HCT116 (cell line): ENCODE measurements around the gene CNTNAP2. TPM values are rescaled to one million over a fixed set of nuclear protein-coding genes. Genes with fewer than 3 reads are reported as not detected.

Source experiments
- ATAC-seq: fragments of 200-7000 bp; cut with Tn5 transposase; 2 replicates; pipeline ENCODE4 v1.9.1; 2020; ENCODE audit warnings: mild to moderate bottlenecking, moderate library complexity
- BruUV-seq: library from RNA; stranded (reverse); fragments of 400-500 nt; replicated peaks from 2 replicates; lab custom pipeline; 2021; lab: Mats Ljungman, UMichigan
- CTCF ChIA-PET: fragments of 300-600 bp; sonication (Branson Sonifier 250); formaldehyde crosslinking; loops from one replicate; lab custom pipeline; 2021; ENCODE audit warnings: antibody characterized with exemption; lab: Charles Lee
- POLR2A ChIA-PET: fragments of 300-600, 350-600 bp; sonication (Branson Sonifier 250); formaldehyde crosslinking; loops from one replicate; lab custom pipeline; 2021; ENCODE audit warnings: antibody characterized with exemption; lab: Charles Lee
- RAD21 ChIA-PET, 2 experiments: fragments of 300-600 bp; sonication (Branson Sonifier 250); formaldehyde crosslinking; loops; one replicate each; lab custom pipeline; 2023; ENCODE audit warnings: low total read pairs in 2 of 2; ENCODE audit not compliant: uncharacterized antibody in 2 of 2, unreplicated experiment in 2 of 2, low non-redundant PET in 1 of 2; lab: Charles Lee
- DNase-seq: peaks from one replicate; pipeline ENCODE4 v3.0.0-alpha.2; 2010; ENCODE audit warnings: low read depth, low spot score
- H2AFZ ChIP-seq: fragments of 200-600 bp; shearing (Covaris generic), sonication (generic); 2 replicates; pipeline ENCODE4 v1.6.1; 2017; ENCODE audit warnings: low read depth, mixed run types, mixed read lengths, antibody characterized with exemption, low read length; ENCODE audit not compliant: poor library complexity, severe bottlenecking
- H3K27ac ChIP-seq: 2 replicates; pipeline ENCODE4 v1.5.1; 2012; ENCODE audit warnings: low read depth, low read length
- H3K27me3 ChIP-seq: fragments of 200-600 bp; sonication (generic); 2 replicates; pipeline ENCODE4 v1.6.1; 2016; ENCODE audit warnings: mixed run types, low read length, mixed read lengths; ENCODE audit not compliant: insufficient read depth
- H3K36me3 ChIP-seq, 2 experiments: fragments of 200-500 bp in 1 of 2; fragments of 200-600 bp in 1 of 2; sonication (Bioruptor generic) in 1 of 2; sonication (generic) in 1 of 2; 2 replicates each; pipeline versions ENCODE4 v1.5.1 to v1.6.1; 2014 to 2016; ENCODE audit warnings: low read length in 2 of 2, inconsistent platforms in 1 of 2, mixed read lengths in 1 of 2, mixed run types in 1 of 2; ENCODE audit not compliant: insufficient read depth in 2 of 2, control insufficient read depth in 1 of 2
- H3K4me1 ChIP-seq, 2 experiments: fragments of 200-600 bp in 1 of 2; sonication (generic) in 1 of 2; 2 replicates each; pipeline versions ENCODE4 v1.5.1 to v1.6.1; 2012 to 2017; ENCODE audit warnings: low read length in 2 of 2, inconsistent platforms in 1 of 2, mild to moderate bottlenecking in 1 of 2, mixed read lengths in 1 of 2, mixed run types in 1 of 2, moderate library complexity in 1 of 2; ENCODE audit not compliant: insufficient read depth in 2 of 2, control insufficient read depth in 1 of 2
- H3K4me2 ChIP-seq: fragments of 200-600 bp; sonication (generic); 2 replicates; pipeline ENCODE4 v1.6.1; 2017; ENCODE audit warnings: mixed run types, low read length, mixed read lengths
- H3K4me3 ChIP-seq, 2 experiments: fragments of 200-600 bp in 1 of 2; sonication (generic) in 1 of 2; replicated peaks in 1 of 2; 2 replicates each; pipeline ENCODE4 v1.5.1; 2011 to 2016; ENCODE audit warnings: low read length in 2 of 2, control low read depth in 1 of 2, low read depth in 1 of 2, mild to moderate bottlenecking in 1 of 2, mixed read lengths in 1 of 2, mixed run types in 1 of 2
- H3K79me2 ChIP-seq: fragments of 200-600 bp; sonication (generic); 2 replicates; pipeline ENCODE4 v1.6.1; 2017; ENCODE audit warnings: mild to moderate bottlenecking, mixed run types, low read length, moderate library complexity, mixed read lengths; ENCODE audit not compliant: insufficient read depth
- H3K9ac ChIP-seq: fragments of 200-600 bp; sonication (generic); 2 replicates; pipeline ENCODE4 v1.6.1; 2016; ENCODE audit warnings: low read length, mixed read lengths
- H3K9me2 ChIP-seq: fragments of 200-600 bp; sonication (generic), shearing (Covaris generic); 2 replicates; pipeline ENCODE4 v1.6.1; 2017; ENCODE audit warnings: mixed run types, mild to moderate bottlenecking, moderate library complexity; ENCODE audit not compliant: insufficient read depth
- H3K9me3 ChIP-seq, 2 experiments: fragments of 200-500 bp in 1 of 2; fragments of 200-600 bp in 1 of 2; sonication (Bioruptor generic) in 1 of 2; sonication (generic) in 1 of 2; 2 replicates each; pipeline ENCODE4 v1.6.1; 2014 to 2017; ENCODE audit warnings: low read length in 2 of 2, mixed read lengths in 2 of 2, inconsistent platforms in 1 of 2, low read depth in 1 of 2, mild to moderate bottlenecking in 1 of 2, mixed run types in 1 of 2, moderate library complexity in 1 of 2; ENCODE audit not compliant: control insufficient read depth in 1 of 2, insufficient read depth in 1 of 2
- H4K20me1 ChIP-seq: fragments of 200-600 bp; sonication (generic), shearing (Covaris generic); 2 replicates; pipeline ENCODE4 v1.6.1; 2017; ENCODE audit warnings: mixed run types, mild to moderate bottlenecking, moderate library complexity; ENCODE audit not compliant: insufficient read depth
- CBX3 ChIP-seq: IDR thresholded peaks from 2 replicates; pipeline ENCODE4 v1.6.1; 2012; ENCODE audit warnings: low read depth
- CEBPB ChIP-seq: IDR thresholded peaks from 2 replicates; pipeline ENCODE4 v1.6.1; 2012; ENCODE audit warnings: low read depth
- EGR1 ChIP-seq: IDR thresholded peaks from 2 replicates; pipeline ENCODE4 v1.6.1; 2012; ENCODE audit warnings: low read depth
- ELF1 ChIP-seq: IDR thresholded peaks from 2 replicates; pipeline ENCODE4 v1.6.1; 2012; ENCODE audit warnings: low read depth, borderline replicate concordance
- EZH2phosphoT487 ChIP-seq: fragments of 200-600 bp; IDR thresholded peaks from 2 replicates; pipeline ENCODE4 v1.6.1; 2018; ENCODE audit warnings: antibody characterized with exemption, borderline replicate concordance
- POLR2A ChIP-seq: IDR thresholded peaks from 2 replicates; pipeline ENCODE4 v1.7.0; 2011; ENCODE audit warnings: borderline replicate concordance; ENCODE audit not compliant: insufficient read depth, insufficient read length; ENCODE audit errors: extremely low read depth
- POLR2AphosphoS5 ChIP-seq: IDR thresholded peaks from 2 replicates; pipeline ENCODE4 v1.6.1; 2011; ENCODE audit warnings: mild to moderate bottlenecking, low read depth, low read length, moderate library complexity
- RAD21 ChIP-seq: IDR thresholded peaks from 2 replicates; pipeline ENCODE4 v1.6.1; 2012; ENCODE audit warnings: low read depth, mild to moderate bottlenecking
- SIN3A ChIP-seq: IDR thresholded peaks from 2 replicates; pipeline ENCODE4 v1.6.1; 2012; ENCODE audit warnings: low read depth
- SP1 ChIP-seq: IDR thresholded peaks from 2 replicates; pipeline ENCODE4 v1.6.1; 2012; ENCODE audit warnings: low read depth
- TCF7L2 ChIP-seq: IDR thresholded peaks from 2 replicates; pipeline ENCODE4 v1.7.0; 2011; ENCODE audit warnings: borderline replicate concordance, inconsistent platforms; ENCODE audit not compliant: insufficient read depth, insufficient read length; ENCODE audit errors: extremely low read depth
- YY1 ChIP-seq: IDR thresholded peaks from 2 replicates; pipeline ENCODE4 v1.6.1; 2011; ENCODE audit warnings: low read length, low read depth, moderate library complexity, mild to moderate bottlenecking; ENCODE audit not compliant: insufficient replicate concordance; ENCODE audit errors: extremely low read depth
- ZFX ChIP-seq: fragments of 450-650 bp; IDR thresholded peaks from 2 replicates; pipeline ENCODE4 v1.6.1; 2017
- ZNF274 ChIP-seq: fragments of 200-500 bp; sonication (Bioruptor generic); IDR thresholded peaks from 2 replicates; pipeline ENCODE4 v1.6.1; 2014; ENCODE audit warnings: mild to moderate bottlenecking, low read depth, low read length, inconsistent platforms
- intact Hi-C: fragments of 100-400 bp; cut with micrococcal nuclease; formaldehyde crosslinking; loops from 2 replicates; pipeline ENCODE4 v1.10.0; 2022
- total RNA-seq: library from RNA; stranded (reverse); gene quantifications from one replicate; pipeline ENCODE4 v1.2.1, GENCODE V29; 2021; ENCODE audit not compliant: unreplicated experiment
- TF ChIP-seq, protein P1 (sequence below): IDR thresholded peaks from 2 replicates; pipeline ENCODE4 v1.6.1; 2012
- TF ChIP-seq, protein P2 (sequence below): IDR thresholded peaks from 2 replicates; pipeline ENCODE4 v1.6.1; 2012
- TF ChIP-seq, protein P3 (sequence below): IDR thresholded peaks from 2 replicates; pipeline ENCODE4 v1.6.1; 2011; ENCODE audit warnings: mild to moderate bottlenecking, low read length, moderate library complexity; ENCODE audit not compliant: insufficient replicate concordance; ENCODE audit errors: extremely low read depth
- TF ChIP-seq, protein P4 (sequence below), 3 experiments: fragments of 200-600 bp in 1 of 3; sonication (generic) in 1 of 3; IDR thresholded peaks in 2 of 3; conservative IDR thresholded peaks in 1 of 3; 2 replicates each; pipeline ENCODE4 v1.5.1; 2012 to 2017; ENCODE audit warnings: low read depth in 2 of 3, low read length in 2 of 3, antibody characterized with exemption in 1 of 3, borderline replicate concordance in 1 of 3, control low read depth in 1 of 3, mild to moderate bottlenecking in 1 of 3, mixed read lengths in 1 of 3, mixed run types in 1 of 3, moderate library complexity in 1 of 3; ENCODE audit not compliant: insufficient read depth in 1 of 3

CNTNAP2 gene
- total RNA-seq, 1 experiment from 2014 or later = 0.37 TPM

DNA sequence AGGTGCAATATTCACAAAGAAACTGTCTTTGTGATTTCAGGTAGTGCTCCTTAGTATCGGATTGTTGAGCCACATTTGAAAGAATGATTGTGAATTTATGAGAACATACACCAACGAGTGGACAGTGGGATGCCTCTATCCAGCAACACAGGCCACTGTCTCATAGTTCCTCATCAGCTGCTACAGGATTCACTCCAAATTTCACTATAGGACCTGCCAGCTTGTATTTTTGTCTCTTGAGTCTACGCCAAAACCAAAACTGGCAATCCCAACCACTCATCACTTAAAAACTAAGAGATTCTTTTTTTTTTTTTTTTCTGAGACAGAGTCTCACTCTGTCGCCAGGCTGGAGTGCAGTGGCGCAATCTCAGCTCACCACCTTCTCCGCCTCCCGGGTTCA, 964.5 kb downstream of the CNTNAP2 start:
- Histone ChIP-seq H4K20me1 (no peaks in the 10 kb centered on the region), H3K27ac (no peak overlapping the region), H3K36me3 (no peaks in the 10 kb centered on the region), H3K27me3 (no peaks in the 10 kb centered on the region), H3K4me1 (no peaks in the 10 kb centered on the region), H2AFZ (no peak overlapping the region), H3K4me2 (no peak overlapping the region), H3K4me3 (no peak overlapping the region), H3K9ac (no peak overlapping the region), H3K79me2 (no peaks in the 10 kb centered on the region), H3K9me3 (peaks cover 4 to 24% of the 10 kb centered on the region in 2 experiments; a peak in 2 of 4 replicates), H3K9me2 (no peaks in the 10 kb centered on the region)
- RAD21 ChIA-PET = no interaction called here
- DNase-seq (no peak), ATAC-seq (no peak)
- TF ChIP-seq POLR2A = no peak
- TF ChIP-seq, protein P1, sequence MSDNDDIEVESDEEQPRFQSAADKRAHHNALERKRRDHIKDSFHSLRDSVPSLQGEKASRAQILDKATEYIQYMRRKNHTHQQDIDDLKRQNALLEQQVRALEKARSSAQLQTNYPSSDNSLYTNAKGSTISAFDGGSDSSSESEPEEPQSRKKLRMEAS = no peak
- TF ChIP-seq CEBPB = no peak
- CTCF ChIA-PET = no interaction called here
- no TSS peak for BruUV-seq
- intact Hi-C loops = no loop called here
- POLR2A ChIA-PET = no interaction called here

DNA sequence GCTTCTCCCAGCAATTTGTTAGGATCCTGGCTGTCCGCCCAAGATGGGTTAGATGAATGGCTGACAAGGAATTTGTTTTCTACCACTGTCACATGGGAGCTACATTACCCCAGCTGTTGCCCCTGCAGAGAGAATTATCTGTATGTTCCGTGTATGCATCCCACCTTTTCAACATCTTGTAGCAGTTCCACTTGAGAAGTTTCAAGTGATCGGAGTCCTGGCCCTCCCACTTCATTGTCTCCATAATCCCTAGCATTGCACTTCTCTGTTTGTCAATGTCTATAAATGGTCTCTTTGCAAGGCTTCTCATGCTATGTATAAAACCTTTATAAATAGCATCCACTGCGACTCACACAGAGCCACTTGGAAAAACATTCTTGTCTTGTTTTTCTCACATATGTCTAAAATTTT, 972.5 kb downstream of the CNTNAP2 start:
- Histone ChIP-seq H3K27ac (no peak overlapping the region), H3K9ac (no peak overlapping the region), H2AFZ (no peak overlapping the region), H3K4me3 (no peak overlapping the region), H3K36me3 (no peaks in the 10 kb centered on the region), H4K20me1 (no peaks in the 10 kb centered on the region), H3K4me2 (no peak overlapping the region), H3K79me2 (no peaks in the 10 kb centered on the region), H3K27me3 (no peaks in the 10 kb centered on the region), H3K9me3 (peaks cover 4 to 11% of the 10 kb centered on the region in 2 experiments; a peak in 2 of 4 replicates), H3K4me1 (no peaks in the 10 kb centered on the region), H3K9me2 (no peaks in the 10 kb centered on the region)
- ChIA-PET CTCF (no interaction called here), RAD21 (no interaction called here), POLR2A (no interaction called here)
- ATAC-seq (no peak), DNase-seq (no peak)
- no TSS peak for BruUV-seq
- intact Hi-C loops = no loop called here
- TF ChIP-seq SIN3A = no peak
- TF ChIP-seq, protein P2, sequence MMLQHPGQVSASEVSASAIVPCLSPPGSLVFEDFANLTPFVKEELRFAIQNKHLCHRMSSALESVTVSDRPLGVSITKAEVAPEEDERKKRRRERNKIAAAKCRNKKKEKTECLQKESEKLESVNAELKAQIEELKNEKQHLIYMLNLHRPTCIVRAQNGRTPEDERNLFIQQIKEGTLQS = no peak
- no peak for TF ChIP-seq SP1
- TF ChIP-seq ZNF274 = no peak
- TF ChIP-seq ELF1 = no peak
- TF ChIP-seq, protein P3, sequence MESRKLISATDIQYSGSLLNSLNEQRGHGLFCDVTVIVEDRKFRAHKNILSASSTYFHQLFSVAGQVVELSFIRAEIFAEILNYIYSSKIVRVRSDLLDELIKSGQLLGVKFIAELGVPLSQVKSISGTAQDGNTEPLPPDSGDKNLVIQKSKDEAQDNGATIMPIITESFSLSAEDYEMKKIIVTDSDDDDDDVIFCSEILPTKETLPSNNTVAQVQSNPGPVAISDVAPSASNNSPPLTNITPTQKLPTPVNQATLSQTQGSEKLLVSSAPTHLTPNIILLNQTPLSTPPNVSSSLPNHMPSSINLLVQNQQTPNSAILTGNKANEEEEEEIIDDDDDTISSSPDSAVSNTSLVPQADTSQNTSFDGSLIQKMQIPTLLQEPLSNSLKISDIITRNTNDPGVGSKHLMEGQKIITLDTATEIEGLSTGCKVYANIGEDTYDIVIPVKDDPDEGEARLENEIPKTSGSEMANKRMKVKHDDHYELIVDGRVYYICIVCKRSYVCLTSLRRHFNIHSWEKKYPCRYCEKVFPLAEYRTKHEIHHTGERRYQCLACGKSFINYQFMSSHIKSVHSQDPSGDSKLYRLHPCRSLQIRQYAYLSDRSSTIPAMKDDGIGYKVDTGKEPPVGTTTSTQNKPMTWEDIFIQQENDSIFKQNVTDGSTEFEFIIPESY = no peak
- no peak for TF ChIP-seq RAD21
- no peak for TF ChIP-seq POLR2AphosphoS5
- TF ChIP-seq CEBPB = no peak
- TF ChIP-seq ZFX = no peak
- no peak for TF ChIP-seq YY1
- TF ChIP-seq, protein P4, sequence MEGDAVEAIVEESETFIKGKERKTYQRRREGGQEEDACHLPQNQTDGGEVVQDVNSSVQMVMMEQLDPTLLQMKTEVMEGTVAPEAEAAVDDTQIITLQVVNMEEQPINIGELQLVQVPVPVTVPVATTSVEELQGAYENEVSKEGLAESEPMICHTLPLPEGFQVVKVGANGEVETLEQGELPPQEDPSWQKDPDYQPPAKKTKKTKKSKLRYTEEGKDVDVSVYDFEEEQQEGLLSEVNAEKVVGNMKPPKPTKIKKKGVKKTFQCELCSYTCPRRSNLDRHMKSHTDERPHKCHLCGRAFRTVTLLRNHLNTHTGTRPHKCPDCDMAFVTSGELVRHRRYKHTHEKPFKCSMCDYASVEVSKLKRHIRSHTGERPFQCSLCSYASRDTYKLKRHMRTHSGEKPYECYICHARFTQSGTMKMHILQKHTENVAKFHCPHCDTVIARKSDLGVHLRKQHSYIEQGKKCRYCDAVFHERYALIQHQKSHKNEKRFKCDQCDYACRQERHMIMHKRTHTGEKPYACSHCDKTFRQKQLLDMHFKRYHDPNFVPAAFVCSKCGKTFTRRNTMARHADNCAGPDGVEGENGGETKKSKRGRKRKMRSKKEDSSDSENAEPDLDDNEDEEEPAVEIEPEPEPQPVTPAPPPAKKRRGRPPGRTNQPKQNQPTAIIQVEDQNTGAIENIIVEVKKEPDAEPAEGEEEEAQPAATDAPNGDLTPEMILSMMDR (IDR thresholded peaks at IDR 0.05 in 2 of 3, conservative IDR thresholded peaks at IDR 0.05 in 1 of 3; ENCODE audit: borderline replicate concordance in 1 of 3, insufficient read depth in 1 of 3, low read depth in 2 of 3, low read length in 2 of 3) = no peak
- TF ChIP-seq CBX3 = no peak
- TF ChIP-seq EGR1 = no peak
- no peak for TF ChIP-seq TCF7L2
- TF ChIP-seq EZH2phosphoT487 = no peak
- no peak for TF ChIP-seq POLR2A
